ENCODE data around the gene RAD50. TPM values are rescaled to one million over a fixed set of nuclear protein-coding genes. Genes with fewer than 3 reads are reported as not detected.

Gene RAD50
- total RNA-seq, 4 donors from 2014 or later: 34.1 to 40.1 (median 37.5) TPM

DNA sequence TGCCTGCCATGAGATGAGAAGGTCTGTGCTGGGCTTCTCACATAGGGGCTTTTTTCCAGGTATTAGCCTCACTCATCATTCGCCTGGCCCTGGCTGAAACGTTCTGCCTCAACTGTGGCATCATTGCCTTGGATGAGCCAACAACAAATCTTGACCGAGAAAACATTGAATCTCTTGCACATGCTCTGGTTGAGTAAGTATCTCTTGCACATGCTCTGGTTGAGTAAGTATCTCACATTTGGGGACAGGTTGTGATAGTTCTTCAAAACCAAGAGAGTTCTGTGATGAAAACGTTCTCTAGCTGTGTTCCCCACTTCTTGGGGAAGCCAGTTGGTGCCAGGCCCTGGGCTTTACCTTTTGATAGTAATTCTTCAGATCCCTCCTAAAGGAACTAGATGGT, 83.8 kb downstream of the RAD50 start:
- H3K36me3 ChIP-seq: peaks cover 32% of the 10 kb centered on the region in 2 donors
- intact Hi-C loops (cut with DNase I): no loop called here

GRCh38 chr5:132641241-132641723, 84.5 kb downstream of the RAD50 start:
- intact Hi-C loops (cut with DNase I): no loop called here
- WGBS, 2 donors: 95 to 100% methylated on average over 3 of the region's 3 CpGs
- H3K36me3 ChIP-seq: peaks cover 32% of the 10 kb centered on the region in 2 donors
- no peaks in the 10 kb centered on the region for H3K9me3 ChIP-seq
- no peak overlapping the region for H3K27ac ChIP-seq
- H3K4me1 ChIP-seq: no peaks in the 10 kb centered on the region
- DNase-seq: no peak
- no peaks in the 10 kb centered on the region for H3K27me3 ChIP-seq
- no peak overlapping the region for H3K4me3 ChIP-seq (replicated peaks in 1 of 3)
- TF ChIP-seq, protein P1, sequence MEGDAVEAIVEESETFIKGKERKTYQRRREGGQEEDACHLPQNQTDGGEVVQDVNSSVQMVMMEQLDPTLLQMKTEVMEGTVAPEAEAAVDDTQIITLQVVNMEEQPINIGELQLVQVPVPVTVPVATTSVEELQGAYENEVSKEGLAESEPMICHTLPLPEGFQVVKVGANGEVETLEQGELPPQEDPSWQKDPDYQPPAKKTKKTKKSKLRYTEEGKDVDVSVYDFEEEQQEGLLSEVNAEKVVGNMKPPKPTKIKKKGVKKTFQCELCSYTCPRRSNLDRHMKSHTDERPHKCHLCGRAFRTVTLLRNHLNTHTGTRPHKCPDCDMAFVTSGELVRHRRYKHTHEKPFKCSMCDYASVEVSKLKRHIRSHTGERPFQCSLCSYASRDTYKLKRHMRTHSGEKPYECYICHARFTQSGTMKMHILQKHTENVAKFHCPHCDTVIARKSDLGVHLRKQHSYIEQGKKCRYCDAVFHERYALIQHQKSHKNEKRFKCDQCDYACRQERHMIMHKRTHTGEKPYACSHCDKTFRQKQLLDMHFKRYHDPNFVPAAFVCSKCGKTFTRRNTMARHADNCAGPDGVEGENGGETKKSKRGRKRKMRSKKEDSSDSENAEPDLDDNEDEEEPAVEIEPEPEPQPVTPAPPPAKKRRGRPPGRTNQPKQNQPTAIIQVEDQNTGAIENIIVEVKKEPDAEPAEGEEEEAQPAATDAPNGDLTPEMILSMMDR (IDR thresholded peaks at IDR 0.05): no peak
- TF ChIP-seq POLR2A (IDR thresholded peaks at IDR 0.05): no peak

More for the DNA sequence above, 83.8 kb downstream of the RAD50 start:
- H3K27ac ChIP-seq: no peak overlapping the region
- no peaks in the 10 kb centered on the region for H3K4me1 ChIP-seq
- H3K27me3 ChIP-seq: no peaks in the 10 kb centered on the region
- H3K4me3 ChIP-seq (replicated peaks in 1 of 3): no peak overlapping the region
- 84 to 89% methylated on average over 4 of the region's 4 CpGs for WGBS, 2 donors
- TF ChIP-seq, protein P1 (IDR thresholded peaks at IDR 0.05): no peak
- TF ChIP-seq POLR2A (IDR thresholded peaks at IDR 0.05): no peak
- DNase-seq: no peak
- H3K9me3 ChIP-seq: no peaks in the 10 kb centered on the region

DNA sequence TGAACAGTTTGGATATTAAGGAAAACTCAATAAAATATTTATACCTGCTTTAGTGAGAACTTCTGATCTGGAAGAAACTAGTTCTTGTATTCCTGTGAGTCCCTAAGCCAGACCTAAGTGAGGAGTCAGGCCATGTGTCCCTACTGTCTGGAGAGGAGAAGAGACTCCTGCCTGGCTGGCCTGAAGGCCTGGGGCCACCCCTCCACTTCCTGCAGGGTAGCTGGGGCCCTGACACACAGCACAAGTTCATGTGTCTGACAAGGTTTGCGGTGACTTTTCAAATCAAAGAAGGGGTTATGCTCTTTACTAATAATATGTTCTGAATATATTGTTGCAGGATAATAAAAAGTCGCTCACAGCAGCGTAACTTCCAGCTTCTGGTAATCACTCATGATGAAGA, 85.1 kb downstream of the RAD50 start:
- Histone ChIP-seq H3K27ac (no peak overlapping the region), H3K36me3 (peaks cover 32% of the 10 kb centered on the region in 2 donors), H3K4me1 (no peaks in the 10 kb centered on the region), H3K4me3 (replicated peaks in 1 of 3) (no peak overlapping the region), H3K27me3 (no peaks in the 10 kb centered on the region), H3K9me3 (no peaks in the 10 kb centered on the region)
- no peak for DNase-seq
- intact Hi-C loops (cut with DNase I): no loop called here
- WGBS, 2 donors: 98 to 100% methylated on average over 3 of the region's 3 CpGs
- no peak for TF ChIP-seq POLR2A (IDR thresholded peaks at IDR 0.05)
- TF ChIP-seq, protein P1 (IDR thresholded peaks at IDR 0.05): no peak

DNA sequence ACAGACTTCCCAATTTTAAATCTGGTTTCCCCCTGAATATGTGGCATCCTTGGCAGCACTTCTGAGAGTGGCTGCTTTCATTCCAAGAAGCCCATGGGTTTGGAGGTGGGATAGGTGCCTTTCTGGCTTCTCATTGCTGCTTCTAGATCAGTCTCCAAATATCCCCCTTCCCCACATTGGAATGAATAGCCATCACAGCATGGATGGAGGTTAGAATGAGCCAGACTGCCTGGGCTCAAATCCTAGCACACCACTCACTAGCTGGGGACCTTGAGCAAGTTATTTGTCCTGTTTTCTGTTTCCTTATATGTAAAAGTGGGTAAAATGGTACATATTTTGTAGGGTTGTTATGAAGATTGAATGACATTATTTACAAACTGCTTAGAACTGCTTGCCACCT, 87.4 kb downstream of the RAD50 start:
- Histone ChIP-seq H3K9me3 (no peaks in the 10 kb centered on the region), H3K27ac (no peak overlapping the region), H3K36me3 (peaks cover 13 to 24% of the 10 kb centered on the region in 2 donors), H3K27me3 (no peaks in the 10 kb centered on the region), H3K4me3 (replicated peaks in 1 of 3) (no peak overlapping the region), H3K4me1 (no peaks in the 10 kb centered on the region)
- intact Hi-C loops (cut with DNase I): no loop called here
- TF ChIP-seq, protein P1 (IDR thresholded peaks at IDR 0.05): no peak
- no peak for TF ChIP-seq POLR2A (IDR thresholded peaks at IDR 0.05)
- no peak for DNase-seq

- TF ChIP-seq POLR2A (IDR thresholded peaks at IDR 0.05): no peak
- TF ChIP-seq, protein P1 (IDR thresholded peaks at IDR 0.05): no peak
- Histone ChIP-seq H3K27ac (no peak overlapping the region), H3K9me3 (no peaks in the 10 kb centered on the region), H3K36me3 (peaks cover 10 to 12% of the 10 kb centered on the region in 2 donors), H3K27me3 (no peaks in the 10 kb centered on the region), H3K4me1 (no peaks in the 10 kb centered on the region), H3K4me3 (replicated peaks in 1 of 3) (no peak overlapping the region)
- intact Hi-C loops (cut with DNase I): no loop called here
- 89 to 95% methylated on average over 11 of the region's 11 CpGs for WGBS, 2 donors
- DNase-seq: no peak
Measured at GRCh38 chr5:132646583-132647266, 89.9 kb downstream of the RAD50 start.
